Measurements from ENCODE around the gene CADM1.

DNA sequence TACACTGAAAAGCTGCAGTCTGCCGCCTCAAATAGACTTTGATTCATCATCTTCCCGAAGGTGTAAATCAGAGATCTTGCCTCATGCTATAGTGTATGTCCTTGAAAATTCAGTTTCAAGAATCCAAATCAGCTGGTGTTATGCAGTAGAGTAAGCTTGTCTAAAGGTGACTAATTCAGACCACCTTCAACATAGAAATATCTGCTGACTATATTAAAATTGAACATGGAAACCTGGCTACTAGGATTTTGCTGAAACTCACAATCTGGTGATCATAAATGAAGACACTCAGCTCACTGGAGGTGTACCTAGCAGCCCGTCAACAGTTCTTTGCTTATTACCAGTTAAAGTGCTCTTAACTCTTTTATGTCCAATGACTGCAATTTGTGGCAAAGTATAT is 266.6 kb downstream of the CADM1 start:
- TF ChIP-seq CTCF (IDR thresholded peaks at IDR 0.05 in 2 of 3, conservative IDR thresholded peaks at IDR 0.05 in 1 of 3; ENCODE audit: insufficient read depth in 2 of 3, low read depth in 1 of 3, low read length in 3 of 3), result no peak
- no peak for TF ChIP-seq RB1 (IDR thresholded peaks at IDR 0.05; ENCODE audit: low read depth)
- no peak for TF ChIP-seq FOXA1 (IDR thresholded peaks at IDR 0.05; ENCODE audit: borderline replicate concordance)
- no peak for TF ChIP-seq CEBPB (tag; IDR thresholded peaks at IDR 0.05)
- TF ChIP-seq, protein P1, sequence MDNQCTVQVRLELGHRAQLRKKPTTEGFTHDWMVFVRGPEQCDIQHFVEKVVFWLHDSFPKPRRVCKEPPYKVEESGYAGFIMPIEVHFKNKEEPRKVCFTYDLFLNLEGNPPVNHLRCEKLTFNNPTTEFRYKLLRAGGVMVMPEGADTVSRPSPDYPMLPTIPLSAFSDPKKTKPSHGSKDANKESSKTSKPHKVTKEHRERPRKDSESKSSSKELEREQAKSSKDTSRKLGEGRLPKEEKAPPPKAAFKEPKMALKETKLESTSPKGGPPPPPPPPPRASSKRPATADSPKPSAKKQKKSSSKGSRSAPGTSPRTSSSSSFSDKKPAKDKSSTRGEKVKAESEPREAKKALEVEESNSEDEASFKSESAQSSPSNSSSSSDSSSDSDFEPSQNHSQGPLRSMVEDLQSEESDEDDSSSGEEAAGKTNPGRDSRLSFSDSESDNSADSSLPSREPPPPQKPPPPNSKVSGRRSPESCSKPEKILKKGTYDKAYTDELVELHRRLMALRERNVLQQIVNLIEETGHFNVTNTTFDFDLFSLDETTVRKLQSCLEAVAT (IDR thresholded peaks at IDR 0.05), result no peak
- no peak for TF ChIP-seq MYNN (IDR thresholded peaks at IDR 0.05)
- TF ChIP-seq MYNN (CRISPR knock-in tag; IDR thresholded peaks at IDR 0.05), result no peak
- TF ChIP-seq, protein P2, sequence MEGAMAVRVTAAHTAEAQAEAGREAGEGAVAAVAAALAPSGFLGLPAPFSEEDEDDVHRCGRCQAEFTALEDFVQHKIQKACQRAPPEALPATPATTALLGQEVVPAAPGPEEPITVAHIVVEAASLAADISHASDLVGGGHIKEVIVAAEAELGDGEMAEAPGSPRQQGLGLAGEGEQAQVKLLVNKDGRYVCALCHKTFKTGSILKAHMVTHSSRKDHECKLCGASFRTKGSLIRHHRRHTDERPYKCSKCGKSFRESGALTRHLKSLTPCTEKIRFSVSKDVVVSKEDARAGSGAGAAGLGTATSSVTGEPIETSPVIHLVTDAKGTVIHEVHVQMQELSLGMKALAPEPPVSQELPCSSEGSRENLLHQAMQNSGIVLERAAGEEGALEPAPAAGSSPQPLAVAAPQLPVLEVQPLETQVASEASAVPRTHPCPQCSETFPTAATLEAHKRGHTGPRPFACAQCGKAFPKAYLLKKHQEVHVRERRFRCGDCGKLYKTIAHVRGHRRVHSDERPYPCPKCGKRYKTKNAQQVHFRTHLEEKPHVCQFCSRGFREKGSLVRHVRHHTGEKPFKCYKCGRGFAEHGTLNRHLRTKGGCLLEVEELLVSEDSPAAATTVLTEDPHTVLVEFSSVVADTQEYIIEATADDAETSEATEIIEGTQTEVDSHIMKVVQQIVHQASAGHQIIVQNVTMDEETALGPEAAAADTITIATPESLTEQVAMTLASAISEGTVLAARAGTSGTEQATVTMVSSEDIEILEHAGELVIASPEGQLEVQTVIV (CRISPR knock-in tag; IDR thresholded peaks at IDR 0.05; ENCODE audit: borderline replicate concordance), result no peak
- TF ChIP-seq, protein P3, sequence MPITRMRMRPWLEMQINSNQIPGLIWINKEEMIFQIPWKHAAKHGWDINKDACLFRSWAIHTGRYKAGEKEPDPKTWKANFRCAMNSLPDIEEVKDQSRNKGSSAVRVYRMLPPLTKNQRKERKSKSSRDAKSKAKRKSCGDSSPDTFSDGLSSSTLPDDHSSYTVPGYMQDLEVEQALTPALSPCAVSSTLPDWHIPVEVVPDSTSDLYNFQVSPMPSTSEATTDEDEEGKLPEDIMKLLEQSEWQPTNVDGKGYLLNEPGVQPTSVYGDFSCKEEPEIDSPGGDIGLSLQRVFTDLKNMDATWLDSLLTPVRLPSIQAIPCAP (CRISPR knock-in tag; IDR thresholded peaks at IDR 0.05; ENCODE audit: borderline replicate concordance), result no peak
- TF ChIP-seq RAD21 (CRISPR knock-in tag; conservative IDR thresholded peaks at IDR 0.05 in 1 of 2, IDR thresholded peaks at IDR 0.05 in 1 of 2), result no peak
- no peak for TF ChIP-seq FOXO4 (CRISPR knock-in tag; IDR thresholded peaks at IDR 0.05)
- no peak for TF ChIP-seq YY1 (IDR thresholded peaks at IDR 0.05; ENCODE audit: borderline replicate concordance in 1 of 3, control insufficient read depth in 1 of 3, extremely low read depth in 1 of 3, insufficient read depth in 3 of 3, insufficient read length in 1 of 3, insufficient replicate concordance in 2 of 3, low read depth in 1 of 3, low read length in 2 of 3)
- no peak for TF ChIP-seq FOS (IDR thresholded peaks at IDR 0.05; ENCODE audit: extremely low read depth, insufficient read length)

All from K562 (cell line).